ENCODE measurements around the gene CMPK2. TPM values are rescaled to one million over a fixed set of nuclear protein-coding genes. Genes with fewer than 3 reads are reported as not detected.

The CMPK2 gene
- total and polyA plus RNA-seq, 4 donors, result 5.7 to 14.8 (median 11.2) TPM

DNA sequence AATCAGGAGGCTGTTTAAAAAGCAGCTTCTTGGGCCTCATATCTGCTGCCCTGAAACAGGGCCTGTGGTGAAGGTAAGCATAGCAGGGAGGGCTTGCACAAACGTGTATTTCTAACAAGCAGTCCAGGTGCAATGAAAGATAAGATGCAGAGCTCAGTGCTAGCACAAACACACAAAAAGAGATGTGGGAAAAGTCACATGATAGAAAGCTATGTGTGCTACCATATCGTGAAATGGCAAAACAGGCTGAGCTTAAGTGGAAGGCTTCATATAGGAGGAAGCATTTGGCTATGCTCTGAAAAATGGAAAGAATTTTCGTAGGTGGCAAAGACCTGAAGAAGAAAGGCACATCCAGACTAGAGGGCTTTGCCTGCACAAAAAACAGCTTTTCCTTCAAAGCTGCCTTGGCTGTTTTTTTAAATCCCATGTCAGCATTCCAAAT lies 22.1 kb upstream of the CMPK2 start:
- WGBS, 2 donors, result 44 to 72% methylated on average over 3 of the region's 3 CpGs
- no peak overlapping the region for H3K27ac ChIP-seq (ENCODE audit: low read depth in 1 of 2, low read length in 1 of 2)
- H3K36me3 ChIP-seq (ENCODE audit: control insufficient read depth in 4 of 4, insufficient read depth in 4 of 4, low read length in 4 of 4), result peaks cover 0 to 5% (median 0%) of the 10 kb centered on the region in 4 donors
- ATAC-seq (ENCODE audit: insufficient read depth, low FRiP score) (no peak), DNase-seq (no peak)
- TF ChIP-seq CTCF (IDR thresholded peaks at IDR 0.05; ENCODE audit: control extremely low read depth, extremely low read depth), result no peak
- H3K9me3 ChIP-seq (ENCODE audit: control insufficient read depth in 4 of 4, insufficient read depth in 3 of 4, low read length in 3 of 4), result no peaks in the 10 kb centered on the region
- peaks cover 0 to 10% (median 0%) of the 10 kb centered on the region in 5 donors for H3K4me1 ChIP-seq (ENCODE audit: control insufficient read depth in 5 of 5, insufficient read depth in 5 of 5, low read length in 5 of 5)
- H3K9ac ChIP-seq (ENCODE audit: insufficient read depth in 1 of 2, low read length in 2 of 2), result no peak overlapping the region
- H3K27me3 ChIP-seq (ENCODE audit: control insufficient read depth in 3 of 3, insufficient read depth in 3 of 3, low read length in 2 of 3), result no peaks in the 10 kb centered on the region
- no peak overlapping the region for H3K4me3 ChIP-seq

GRCh38 chr2:6885968-6886367 lies 20.3 kb upstream of the CMPK2 start:
- Histone ChIP-seq H3K27ac (ENCODE audit: low read depth in 1 of 2, low read length in 1 of 2) (no peak overlapping the region), H3K4me1 (ENCODE audit: control insufficient read depth in 5 of 5, insufficient read depth in 5 of 5, low read length in 5 of 5) (peaks cover 0 to 10% (median 0%) of the 10 kb centered on the region in 5 donors), H3K4me3 (no peak overlapping the region), H3K36me3 (ENCODE audit: control insufficient read depth in 4 of 4, insufficient read depth in 4 of 4, low read length in 4 of 4) (peaks cover 0 to 5% (median 0%) of the 10 kb centered on the region in 4 donors), H3K9me3 (ENCODE audit: control insufficient read depth in 4 of 4, insufficient read depth in 3 of 4, low read length in 3 of 4) (no peaks in the 10 kb centered on the region), H3K27me3 (ENCODE audit: control insufficient read depth in 3 of 3, insufficient read depth in 3 of 3, low read length in 2 of 3) (no peaks in the 10 kb centered on the region), H3K9ac (ENCODE audit: insufficient read depth in 1 of 2, low read length in 2 of 2) (no peak overlapping the region)
- DNase-seq (no peak), ATAC-seq (ENCODE audit: insufficient read depth, low FRiP score) (no peak)
- no peak for TF ChIP-seq CTCF (IDR thresholded peaks at IDR 0.05; ENCODE audit: control extremely low read depth, extremely low read depth)
- WGBS, 2 donors, result 70 to 86% methylated on average over 3 of the region's 3 CpGs

GRCh38 chr2:6885551-6885950 lies 19.8 kb upstream of the CMPK2 start:
- no peak for TF ChIP-seq CTCF (IDR thresholded peaks at IDR 0.05; ENCODE audit: control extremely low read depth, extremely low read depth)
- 90 to 94% methylated on average over 2 of the region's 2 CpGs for whole genome bisulfite sequencing, 2 donors
- Histone ChIP-seq H3K4me3 (no peak overlapping the region), H3K36me3 (ENCODE audit: control insufficient read depth in 4 of 4, insufficient read depth in 4 of 4, low read length in 4 of 4) (peaks cover 0 to 5% (median 0%) of the 10 kb centered on the region in 4 donors), H3K27ac (ENCODE audit: low read depth in 1 of 2, low read length in 1 of 2) (no peak overlapping the region), H3K9me3 (ENCODE audit: control insufficient read depth in 4 of 4, insufficient read depth in 3 of 4, low read length in 3 of 4) (no peaks in the 10 kb centered on the region), H3K9ac (ENCODE audit: insufficient read depth in 1 of 2, low read length in 2 of 2) (no peak overlapping the region), H3K27me3 (ENCODE audit: control insufficient read depth in 3 of 3, insufficient read depth in 3 of 3, low read length in 2 of 3) (no peaks in the 10 kb centered on the region), H3K4me1 (ENCODE audit: control insufficient read depth in 5 of 5, insufficient read depth in 5 of 5, low read length in 5 of 5) (peaks cover 0 to 10% (median 0%) of the 10 kb centered on the region in 5 donors)
- ATAC-seq (ENCODE audit: insufficient read depth, low FRiP score) (no peak), DNase-seq (no peak)
